Stimulated activated CD4-positive, alpha-beta T cell treated with anti-CD3 and anti-CD28 coated beads, Interleukin-1b, Interleukin-23, amount 100 ng/mL, for 24 hours (primary cell): ENCODE results near the gene ANTKMT.

Experiments
- DNase-seq, 4 experiments: peaks; one replicate each; pipeline ENCODE4 v3.0.0-alpha.2; 2020; ENCODE audit warnings: low read depth in 4 of 4, low spot score in 1 of 4

The ANTKMT gene

DNA sequence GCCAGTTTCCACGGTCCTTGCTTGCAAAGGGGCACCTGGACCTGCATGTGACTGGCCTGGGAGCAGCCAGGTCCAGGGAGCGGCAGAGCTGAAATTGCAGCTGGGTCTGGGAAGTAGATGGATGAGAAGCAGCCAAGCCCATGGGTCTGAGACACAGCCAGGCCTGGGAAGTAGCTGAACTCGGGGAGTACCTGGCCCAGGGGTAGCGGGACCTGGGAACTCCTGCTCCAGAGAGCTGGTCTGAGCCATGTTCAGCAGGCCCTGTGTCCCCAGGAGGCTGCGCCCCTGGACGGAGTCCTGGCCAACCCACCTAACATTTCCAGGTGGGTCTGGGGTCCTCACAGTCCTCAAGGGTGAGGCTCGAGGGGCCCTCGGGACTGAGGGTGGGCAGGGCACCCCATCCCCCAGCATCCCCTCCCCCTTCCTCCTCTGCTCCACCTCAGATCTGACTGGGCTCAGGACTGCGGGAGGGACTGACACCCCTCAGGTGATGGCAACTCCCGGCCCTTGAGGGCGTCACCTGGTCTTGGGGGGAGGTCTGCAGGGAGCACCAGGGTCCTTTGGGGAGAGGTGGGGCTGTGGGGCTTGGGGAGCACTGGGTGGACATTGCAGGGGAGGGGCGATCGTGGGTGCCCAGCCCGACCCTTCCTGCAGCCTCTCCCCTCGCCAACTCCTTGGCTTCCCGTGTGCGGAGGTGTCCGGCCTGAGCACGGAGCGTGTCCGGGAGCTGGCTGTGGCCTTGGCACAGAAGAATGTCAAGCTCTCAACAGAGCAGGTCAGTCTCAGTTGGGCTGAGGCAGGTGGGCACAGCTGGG, 42.6 kb downstream of the ANTKMT start:
- no peak for DNase-seq

DNA sequence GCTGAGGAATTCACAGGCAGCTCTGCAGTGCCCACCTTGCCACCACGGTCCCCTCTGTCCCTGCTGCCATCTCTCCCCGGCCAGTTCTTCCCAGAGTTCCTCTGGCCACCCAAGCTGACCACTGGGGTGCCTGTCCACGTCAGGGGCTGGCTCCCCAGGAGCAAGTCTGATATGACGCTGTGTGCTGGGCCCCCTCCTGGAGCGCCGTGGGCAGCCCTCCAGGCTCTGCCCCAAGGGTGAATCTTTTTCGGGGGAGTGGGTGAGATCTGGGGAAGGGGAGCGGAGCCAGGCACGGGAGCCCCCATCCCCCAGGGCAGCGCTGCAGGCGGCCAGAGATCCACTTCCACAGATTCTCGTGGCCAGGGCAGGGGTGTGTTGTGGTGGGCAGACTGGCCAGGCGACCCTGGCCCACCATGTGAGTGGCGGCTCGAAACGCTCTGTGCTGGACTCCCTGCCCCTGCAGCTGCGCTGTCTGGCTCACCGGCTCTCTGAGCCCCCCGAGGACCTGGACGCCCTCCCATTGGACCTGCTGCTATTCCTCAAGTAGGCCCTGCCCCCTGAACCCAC, 43.3 kb downstream of the ANTKMT start:
- no peak for DNase-seq

DNA sequence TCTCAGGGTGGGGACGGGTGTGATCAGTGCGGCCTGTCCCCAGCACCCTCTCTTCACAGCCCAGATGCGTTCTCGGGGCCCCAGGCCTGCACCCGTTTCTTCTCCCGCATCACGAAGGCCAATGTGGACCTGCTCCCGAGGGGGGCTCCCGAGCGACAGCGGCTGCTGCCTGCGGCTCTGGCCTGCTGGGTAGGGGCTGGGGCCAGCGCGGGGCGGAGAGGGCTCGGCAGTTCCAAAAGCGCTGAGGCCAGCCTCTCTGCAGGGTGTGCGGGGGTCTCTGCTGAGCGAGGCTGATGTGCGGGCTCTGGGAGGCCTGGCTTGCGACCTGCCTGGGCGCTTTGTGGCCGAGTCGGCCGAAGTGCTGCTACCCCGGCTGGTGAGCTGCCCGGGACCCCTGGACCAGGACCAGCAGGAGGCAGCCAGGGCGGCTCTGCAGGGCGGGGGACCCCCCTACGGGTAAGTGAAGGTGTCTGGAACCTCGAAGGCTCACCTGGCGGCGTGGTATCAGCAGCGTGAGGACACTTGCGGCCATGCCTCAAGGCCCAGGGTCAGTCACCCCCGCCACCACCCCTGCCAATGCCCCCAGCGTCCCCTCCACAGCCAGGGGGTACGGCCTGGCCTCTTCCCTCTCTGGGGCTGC, 44.0 kb downstream of the ANTKMT start:
- DNase-seq: no peak

DNA sequence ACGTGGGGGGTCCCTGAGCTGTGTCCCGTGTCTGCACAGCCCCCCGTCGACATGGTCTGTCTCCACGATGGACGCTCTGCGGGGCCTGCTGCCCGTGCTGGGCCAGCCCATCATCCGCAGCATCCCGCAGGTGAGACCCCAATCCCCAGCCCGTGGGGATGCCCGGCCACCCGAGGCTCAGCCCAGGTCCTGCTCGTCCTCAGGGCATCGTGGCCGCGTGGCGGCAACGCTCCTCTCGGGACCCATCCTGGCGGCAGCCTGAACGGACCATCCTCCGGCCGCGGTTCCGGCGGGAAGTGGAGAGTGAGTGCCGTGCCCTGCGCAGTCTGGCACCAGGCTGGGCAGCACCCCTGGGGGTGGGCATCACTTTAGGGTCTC, 44.5 kb downstream of the ANTKMT start:
- no peak for DNase-seq

DNA sequence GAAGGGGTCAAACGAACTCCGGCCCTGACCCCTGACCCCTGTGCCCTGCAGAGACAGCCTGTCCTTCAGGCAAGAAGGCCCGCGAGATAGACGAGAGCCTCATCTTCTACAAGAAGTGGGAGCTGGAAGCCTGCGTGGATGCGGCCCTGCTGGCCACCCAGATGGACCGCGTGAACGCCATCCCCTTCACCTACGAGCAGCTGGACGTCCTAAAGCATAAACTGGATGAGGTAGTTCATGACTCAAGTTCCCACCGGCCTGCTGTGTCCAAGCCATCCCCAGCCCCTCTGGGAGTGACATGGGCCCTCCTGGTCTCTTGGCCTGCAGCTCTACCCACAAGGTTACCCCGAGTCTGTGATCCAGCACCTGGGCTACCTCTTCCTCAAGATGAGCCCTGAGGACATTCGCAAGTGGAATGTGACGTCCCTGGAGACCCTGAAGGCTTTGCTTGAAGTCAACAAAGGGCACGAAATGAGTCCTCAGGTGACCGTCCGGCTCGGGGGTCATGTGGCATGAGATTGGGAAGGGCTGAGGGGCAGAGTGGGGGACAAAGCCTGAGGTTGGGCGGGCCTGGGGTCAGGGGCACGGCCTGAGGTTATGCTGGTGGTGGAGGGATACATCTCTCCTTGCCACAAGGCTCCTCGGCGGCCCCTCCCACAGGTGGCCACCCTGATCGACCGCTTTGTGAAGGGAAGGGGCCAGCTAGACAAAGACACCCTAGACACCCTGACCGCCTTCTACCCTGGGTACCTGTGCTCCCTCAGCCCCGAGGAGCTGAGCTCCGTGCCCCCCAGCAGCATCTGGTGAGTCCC, 45.3 kb downstream of the ANTKMT start:
- no peak for DNase-seq

DNA sequence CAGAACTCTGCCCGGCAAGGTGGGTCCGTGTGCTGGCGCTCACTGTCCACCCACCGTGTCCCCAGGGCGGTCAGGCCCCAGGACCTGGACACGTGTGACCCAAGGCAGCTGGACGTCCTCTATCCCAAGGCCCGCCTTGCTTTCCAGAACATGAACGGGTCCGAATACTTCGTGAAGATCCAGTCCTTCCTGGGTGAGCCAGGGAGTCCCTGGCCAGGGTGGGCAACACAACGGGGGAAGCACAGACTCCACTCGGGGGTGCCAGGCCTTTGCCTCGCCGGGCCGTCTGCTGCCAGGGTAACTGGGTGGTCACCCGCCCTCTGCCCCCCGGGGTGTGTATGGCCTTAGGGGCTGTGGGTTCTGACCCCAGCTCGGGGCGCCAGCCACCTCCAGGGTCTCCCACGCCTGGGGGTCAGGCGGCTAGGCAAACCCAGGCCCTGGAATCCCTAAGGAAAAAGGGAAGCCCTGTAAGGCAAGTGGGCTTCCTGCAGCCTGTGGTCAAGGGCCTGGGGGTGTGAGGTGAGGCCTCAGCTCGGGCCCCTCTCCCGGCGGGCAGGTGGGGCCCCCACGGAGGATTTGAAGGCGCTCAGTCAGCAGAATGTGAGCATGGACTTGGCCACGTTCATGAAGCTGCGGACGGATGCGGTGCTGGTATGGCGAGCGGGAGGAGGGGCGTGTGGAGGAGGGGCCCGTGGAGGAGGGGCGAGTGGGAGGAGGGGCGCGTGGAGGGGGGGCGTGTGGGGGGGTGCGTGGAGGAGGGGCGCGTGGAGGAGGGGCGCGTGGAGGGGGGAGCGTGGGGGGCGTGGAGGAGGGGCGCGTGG, 46.1 kb downstream of the ANTKMT start:
- no peak for DNase-seq

DNA sequence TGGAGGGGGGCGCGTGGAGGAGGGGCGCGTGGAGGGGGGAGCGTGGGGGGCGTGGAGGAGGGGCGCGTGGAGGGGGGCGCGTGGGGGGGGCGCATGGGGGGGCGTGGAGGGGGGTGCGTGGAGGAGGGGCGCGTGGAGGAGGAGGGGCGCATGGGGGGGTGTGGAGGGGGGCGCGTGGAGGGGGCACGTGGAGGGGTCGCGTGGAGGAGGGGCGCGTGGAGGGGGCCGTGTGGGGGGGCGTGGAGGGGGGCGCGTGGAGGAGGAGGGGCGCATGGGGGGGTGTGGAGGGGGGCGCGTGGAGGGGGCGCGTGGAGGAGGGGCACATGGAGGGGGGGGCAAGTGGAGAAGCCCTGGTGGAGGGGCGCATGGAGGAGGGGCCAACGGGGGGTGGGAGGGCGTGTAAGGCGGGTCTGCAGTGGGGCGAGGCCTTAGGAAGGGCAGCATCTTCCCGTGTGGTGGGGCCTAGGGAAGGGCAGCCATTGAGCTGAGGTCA, 46.8 kb downstream of the ANTKMT start:
- DNase-seq: no peak

DNA sequence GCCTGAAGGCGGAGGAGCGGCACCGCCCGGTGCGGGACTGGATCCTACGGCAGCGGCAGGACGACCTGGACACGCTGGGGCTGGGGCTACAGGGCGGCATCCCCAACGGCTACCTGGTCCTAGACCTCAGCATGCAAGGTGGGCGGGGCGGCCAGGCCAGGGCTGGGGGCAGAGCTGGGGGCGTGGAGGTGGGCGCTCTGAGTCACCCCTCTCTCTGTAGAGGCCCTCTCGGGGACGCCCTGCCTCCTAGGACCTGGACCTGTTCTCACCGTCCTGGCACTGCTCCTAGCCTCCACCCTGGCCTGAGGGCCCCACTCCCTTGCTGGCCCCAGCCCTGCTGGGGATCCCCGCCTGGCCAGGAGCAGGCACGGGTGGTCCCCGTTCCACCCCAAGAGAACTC, 47.5 kb downstream of the ANTKMT start:
- no peak for DNase-seq

DNA sequence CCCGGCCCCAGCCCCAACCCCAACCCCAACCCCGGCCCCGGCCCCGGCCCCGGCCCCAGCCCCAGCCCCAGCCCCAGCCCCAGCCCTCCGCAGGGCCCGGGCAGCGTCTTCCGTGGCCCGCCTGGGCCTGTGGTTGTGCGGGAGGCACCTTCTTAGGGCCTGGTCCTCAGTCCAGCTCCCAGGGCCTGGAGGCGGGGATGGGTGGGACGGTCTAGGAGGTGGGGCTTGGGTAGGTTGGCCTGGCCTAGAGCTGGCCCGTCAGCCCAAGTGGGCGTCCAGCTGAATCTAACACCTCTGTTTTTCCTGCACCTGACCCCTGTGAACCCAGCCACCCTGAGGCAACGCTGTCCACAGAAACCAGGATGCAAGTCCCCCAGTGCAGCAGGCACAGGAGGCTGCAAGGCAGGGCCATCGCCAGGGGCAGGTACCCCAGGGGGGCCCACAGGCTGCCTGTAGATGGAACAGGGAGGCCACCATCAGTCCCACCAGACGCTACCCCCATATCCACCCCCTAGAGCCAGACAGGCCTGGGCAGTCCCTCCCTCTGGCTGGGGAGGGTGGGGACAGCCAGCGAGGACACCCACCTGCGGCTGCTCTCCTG, 48.3 kb downstream of the ANTKMT start:
- DNase-seq: no peak

DNA sequence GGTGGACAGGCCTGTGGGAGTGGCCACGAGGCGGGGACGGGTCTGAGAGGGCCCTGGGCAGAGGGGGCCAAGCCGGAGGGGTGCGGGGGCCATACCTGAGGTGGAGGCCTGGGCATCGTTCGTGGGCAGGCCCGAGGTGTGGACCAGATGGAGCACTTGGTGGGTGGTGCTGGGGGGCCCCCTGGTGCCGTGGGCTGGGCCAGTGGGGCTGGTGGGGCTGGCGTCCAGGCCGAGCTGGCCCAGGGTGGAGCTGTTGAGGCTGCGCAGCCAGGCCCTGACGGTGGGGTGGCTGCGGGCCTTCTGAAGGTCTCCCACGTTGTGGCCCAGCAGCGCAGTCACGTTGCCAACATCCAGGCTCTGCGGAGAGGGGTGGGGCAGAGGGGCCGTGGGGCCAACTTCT, 49.0 kb downstream of the ANTKMT start:
- no peak for DNase-seq

DNA sequence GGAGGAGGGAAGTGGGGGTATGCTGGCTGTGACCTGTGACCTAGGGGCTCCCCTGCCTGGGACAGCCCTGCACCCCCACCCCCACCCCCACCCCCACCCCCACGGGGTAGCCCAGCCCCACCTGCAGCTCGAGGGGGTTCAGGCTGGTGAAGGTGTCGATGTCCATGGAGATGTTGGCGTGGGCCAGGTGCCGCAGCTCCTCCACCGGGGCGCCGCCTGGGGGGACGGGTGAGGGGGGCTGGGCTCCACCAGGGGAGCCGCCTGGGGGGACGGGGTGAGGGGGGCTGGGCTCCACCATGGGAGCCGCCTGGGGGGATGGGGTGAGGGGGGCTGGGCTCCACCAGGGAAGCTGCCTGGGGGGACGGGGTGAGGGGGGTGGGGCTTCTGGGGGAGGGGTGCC, 49.5 kb downstream of the ANTKMT start:
- no peak for DNase-seq
